ENCODE data around the gene CYBA.

CYBA gene

DNA sequence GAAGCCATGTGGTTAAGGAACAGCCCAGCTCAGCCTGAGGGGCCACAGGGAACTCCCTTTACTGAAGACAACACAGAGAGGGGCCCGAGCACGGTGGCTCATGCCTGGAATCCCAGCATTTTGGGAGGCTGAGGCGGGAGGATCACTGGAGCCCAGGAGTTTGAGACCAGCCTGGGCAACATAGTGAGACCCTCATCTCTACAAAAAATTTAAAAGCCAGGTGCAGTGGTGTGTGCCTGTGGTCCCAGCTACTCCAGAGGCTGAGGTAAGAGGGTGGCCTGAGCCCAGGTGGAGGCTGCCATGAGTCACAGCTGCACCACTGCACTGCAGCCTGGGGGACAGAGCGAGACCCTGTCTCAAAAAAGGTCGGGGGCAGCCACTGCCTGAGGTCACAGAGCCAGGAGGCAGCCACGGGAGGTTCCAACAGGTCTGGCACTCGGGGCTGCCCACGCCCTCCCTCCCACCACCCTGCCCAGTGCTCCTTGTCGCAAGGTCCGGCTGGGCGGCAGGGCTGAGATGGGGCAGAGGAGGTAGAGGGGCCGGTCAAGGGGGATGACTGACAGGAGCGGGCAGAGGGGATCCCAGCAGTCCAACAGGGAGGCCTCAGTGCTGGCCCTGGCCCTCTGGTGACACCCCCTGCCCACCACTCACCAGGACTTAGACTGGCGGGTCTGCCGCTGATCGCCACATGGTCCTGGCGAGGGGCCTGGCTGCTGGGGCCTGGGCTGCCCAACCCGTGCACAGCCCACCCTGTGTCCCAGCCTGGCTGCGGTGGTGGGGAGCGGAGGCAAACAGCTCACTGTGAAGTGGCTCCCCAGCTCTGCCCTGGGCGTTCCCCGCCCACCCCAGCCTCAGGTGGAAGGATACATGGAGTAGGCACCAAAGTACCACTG lies 3.4 kb downstream of the CYBA start:
- no peak for FAIRE-seq
- no peak for DNase-seq (ENCODE audit: low spot score)

DNA sequence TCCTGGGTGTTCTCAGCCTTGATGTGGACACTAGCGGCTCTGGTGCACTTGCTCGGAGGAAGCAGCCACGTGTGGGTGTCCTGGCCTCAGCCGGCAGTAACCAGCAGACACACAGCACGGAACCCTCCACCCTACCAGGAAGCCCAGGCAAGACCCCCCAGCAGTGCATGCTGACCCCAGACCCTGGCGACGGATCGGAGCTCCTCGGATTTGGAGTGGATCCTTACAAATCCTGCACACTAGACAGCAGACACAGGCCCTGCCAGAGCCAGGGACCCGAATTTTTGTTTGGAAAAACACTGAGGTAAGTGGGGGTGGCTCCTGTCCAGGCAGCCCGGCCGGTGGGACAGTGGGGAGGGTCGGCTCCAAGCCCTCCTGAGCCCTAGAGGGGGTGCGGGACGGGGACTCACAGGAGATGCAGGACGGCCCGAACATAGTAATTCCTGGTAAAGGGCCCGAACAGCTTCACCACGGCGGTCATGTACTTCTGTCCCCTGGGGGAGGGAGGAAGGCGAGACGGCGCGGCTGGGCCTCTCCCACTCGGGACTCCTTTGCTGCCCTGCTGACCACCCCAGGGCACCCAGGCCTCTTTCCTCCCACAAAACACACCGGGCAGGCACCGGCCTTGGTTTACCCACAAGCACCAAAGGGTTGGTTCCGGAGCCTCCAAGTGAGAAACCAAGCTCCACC lies 4.4 kb downstream of the CYBA start:
- FAIRE-seq (no peak), DNase-seq (ENCODE audit: low spot score) (no peak)

DNA sequence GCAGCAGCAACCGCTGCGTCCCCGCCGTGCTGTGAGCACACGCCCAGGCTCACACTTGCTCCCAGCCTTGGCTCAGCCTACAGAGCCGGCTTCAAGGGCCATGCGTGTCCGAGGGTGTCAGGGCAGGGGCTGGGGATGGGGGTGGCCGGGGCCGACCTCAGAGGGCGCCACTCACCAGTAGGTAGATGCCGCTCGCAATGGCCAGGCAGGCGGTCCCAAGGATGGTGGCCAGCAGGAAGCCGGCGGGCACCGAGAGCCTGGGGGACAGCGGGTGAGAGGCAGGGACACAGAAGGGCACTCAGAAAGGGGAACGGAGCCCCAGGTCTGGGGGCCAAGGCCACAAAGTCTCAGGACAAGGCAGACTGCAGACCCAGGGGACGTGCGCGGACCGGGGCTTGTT lies 4.9 kb downstream of the CYBA start:
- DNase-seq (ENCODE audit: low spot score) = no peak
- no peak for FAIRE-seq

DNA sequence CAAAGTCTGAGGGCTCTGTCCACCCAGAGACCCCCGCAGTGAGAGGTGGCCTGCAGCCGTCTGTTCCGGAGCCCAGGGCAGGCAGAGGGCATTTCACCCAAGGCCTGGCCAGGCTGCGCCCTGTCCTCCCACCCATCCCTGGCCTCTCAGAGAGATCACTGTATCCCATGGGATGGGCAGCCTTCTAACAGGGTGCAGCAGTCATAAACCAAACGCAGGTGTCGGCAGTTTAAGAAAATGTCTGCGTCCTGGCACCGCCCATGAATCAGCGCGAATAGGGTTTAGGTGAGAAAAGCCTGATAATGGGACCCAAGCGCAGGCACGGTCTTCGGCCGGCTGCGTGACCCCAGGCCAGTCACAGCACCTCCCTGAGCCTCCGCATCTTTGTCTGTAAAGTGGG lies 5.4 kb downstream of the CYBA start:
- FAIRE-seq (no peak), DNase-seq (ENCODE audit: low spot score) (no peak)

DNA sequence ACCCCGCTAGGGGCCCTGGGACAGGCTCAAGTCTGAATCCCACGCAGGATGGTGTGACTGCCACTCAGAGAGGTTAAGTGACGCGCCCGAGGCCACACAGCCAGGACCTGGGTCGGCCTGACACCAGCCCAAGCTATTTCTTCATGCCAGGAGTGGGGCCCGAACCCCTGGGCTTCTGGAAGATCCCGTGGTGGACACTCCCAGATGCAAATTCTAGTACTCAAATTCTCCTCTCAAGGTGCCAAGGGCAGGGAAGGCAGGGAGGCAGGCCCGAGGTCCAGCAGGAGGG lies 7.3 kb downstream of the CYBA start:
- FAIRE-seq (no peak), DNase-seq (ENCODE audit: low spot score) (no peak)

DNA sequence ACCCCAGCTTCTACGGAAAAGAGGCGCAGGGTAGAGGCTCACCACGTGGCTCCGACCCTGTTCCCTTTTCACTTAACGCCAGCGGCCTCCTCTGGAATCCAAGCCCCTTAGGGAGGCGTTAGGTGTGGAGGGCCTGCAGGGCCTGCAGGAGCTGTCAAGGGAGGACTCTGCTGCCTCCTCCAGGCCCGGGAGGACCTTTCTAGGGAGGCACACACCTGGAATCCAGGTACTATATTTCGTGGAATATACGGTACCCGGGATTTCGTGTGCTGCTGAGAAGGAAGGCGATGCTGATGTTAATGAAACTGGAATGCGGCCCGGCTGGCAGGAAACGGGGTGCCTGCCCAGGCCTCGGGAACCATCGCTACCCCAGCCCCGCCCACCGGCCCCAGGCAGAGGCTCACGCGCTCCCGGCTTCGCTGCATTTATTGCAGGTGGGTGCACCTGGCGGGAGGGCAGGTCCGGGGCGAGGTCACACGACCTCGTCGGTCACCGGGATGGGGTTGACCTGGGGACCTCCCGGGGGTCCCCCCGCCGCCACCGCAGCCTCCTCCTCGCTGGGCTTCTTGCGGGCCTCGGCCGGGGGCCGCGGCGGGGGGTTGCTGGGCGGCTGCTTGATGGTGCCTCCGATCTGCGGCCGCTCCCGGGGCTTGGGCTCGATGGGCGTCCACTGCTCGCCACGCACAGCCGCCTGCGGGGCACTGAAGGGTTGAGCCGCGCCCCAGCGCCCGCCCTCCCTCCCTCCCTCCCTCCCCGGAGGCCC lies 7.8 kb downstream of the CYBA start:
- no peak for FAIRE-seq
- no peak for DNase-seq (ENCODE audit: low spot score)

DNA sequence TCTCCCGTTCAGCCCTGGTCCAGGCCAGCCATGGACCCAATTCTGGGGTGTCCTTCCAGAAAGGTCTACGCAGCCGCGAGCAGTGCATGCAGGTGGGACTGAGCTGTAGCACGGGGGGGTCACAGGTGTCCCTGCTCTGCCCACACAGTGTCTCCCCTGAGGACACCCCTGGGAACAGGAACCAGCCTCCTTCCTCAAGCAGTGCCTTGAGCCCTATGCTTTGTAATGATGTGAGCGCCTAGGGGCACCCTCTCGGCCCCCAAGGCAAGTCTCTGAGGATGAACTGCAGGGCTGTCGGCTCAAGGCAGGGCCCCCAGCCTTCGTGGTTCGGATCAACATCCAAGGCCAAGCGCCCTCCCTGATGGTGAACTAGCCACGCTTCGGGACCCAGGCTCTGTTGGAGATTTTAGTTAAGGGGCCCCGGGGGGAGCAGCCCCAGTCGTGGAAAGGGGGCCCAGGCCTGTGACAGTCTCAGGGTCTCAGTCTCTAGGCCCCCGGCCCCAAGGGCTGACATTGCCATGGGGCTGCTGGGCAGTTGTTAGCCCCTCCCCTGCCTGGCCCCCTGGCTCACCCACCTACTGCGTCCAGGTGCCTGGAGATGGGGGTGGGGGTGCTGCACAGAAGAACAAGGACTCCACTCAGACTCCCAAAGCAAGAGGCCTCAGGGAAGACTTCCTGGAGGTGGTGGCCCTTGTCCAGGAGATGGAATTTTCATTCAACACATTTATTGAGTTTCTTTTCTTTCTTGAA lies 10.2 kb downstream of the CYBA start:
- FAIRE-seq (no peak), DNase-seq (ENCODE audit: low spot score) (no peak)

DNA sequence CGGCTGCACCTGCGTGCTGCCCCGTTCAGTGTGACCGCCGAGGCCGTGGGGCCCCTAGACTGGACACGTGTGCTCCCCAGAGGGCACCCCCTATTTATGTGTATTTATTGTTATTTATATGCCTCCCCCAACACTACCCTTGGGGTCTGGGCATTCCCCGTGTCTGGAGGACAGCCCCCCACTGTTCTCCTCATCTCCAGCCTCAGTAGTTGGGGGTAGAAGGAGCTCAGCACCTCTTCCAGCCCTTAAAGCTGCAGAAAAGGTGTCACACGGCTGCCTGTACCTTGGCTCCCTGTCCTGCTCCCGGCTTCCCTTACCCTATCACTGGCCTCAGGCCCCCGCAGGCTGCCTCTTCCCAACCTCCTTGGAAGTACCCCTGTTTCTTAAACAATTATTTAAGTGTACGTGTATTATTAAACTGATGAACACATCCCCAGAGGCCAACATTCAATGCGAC lies 10.8 kb downstream of the CYBA start:
- FAIRE-seq (no peak), DNase-seq (ENCODE audit: low spot score) (no peak)

DNA sequence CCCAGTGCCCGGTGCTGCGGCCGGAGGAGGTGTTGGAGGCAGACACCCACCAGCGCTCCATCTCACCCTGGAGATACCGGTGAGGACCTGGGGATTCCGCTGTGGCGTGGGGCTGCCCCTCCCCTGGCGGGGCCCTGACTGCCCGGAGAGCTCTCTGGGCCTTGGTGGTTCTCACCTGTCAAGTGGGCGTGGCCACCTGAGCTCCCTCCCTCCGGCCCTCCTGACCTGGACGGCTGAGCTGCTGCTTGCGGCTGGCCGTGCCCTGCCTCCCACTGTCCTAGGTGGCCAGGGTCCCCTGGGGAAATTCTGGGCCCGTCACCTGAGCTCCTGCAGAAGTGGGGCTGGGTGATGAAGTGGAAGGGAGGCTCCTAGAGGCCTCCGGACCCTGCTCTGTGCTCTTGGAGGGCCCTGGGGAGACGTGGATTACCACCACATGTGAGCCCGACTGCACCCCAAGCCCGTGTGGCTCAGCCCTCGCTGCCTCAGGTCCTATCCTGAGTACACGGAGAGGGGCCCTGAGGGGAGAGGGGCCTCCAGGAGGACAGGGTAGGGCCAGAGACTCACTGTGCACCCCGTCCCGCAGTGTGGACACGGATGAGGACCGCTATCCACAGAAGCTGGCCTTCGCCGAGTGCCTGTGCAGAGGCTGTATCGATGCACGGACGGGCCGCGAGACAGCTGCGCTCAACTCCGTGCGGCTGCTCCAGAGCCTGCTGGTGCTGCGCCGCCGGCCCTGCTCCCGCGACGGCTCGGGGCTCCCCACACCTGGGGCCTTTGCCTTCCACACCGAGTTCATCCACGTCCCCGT lies 11.4 kb downstream of the CYBA start:
- DNase-seq (ENCODE audit: low spot score) = no peak

DNA sequence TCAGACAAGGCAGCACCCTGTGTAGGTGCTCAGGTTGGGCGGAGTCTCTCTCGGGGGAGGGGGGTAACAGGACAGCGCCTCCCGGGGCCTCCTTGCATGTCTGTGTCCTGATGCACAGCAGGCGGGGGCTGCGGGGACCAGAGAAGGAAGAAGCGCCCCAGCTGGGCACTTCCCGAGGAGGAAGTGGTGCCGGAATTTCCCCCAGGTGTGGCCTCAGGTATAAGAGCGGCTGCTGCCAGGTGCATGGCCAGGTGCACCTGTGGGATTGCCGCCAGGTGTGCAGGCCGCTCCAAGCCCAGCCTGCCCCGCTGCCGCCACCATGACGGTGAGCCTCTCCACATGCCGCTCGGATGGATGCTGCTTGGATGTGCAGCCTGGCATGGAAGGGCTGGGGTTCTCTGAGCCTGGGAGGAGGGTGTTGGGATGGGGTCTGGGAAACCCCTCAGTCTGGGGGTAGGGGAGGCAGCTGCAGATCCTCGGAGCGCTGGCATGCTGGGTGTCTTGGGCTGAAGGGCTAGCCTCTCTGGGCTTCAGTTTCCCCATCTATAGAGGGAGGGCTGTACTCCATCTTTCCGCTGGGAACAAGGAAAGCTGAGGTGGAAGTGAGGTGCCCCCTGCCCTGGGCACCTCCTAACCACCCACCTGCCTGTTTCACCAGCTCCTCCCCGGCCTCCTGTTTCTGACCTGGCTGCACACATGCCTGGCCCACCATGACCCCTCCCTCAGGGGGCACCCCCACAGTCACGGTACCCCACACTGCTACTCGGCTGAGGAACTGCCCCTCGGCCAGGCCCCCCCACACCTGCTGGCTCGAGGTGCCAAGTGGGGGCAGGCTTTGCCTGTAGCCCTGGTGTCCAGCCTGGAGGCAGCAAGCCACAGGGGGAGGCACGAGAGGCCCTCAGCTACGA lies 12.3 kb downstream of the CYBA start, which contains the start of gene IL17C:
IL17C (plus strand) TSS at position 250 of the 908 bp plus-strand sequence; CDS start at position 320, 70 bp downstream.
- no peak for DNase-seq (ENCODE audit: low spot score)
- no peak for FAIRE-seq

More for the DNA sequence above, 11.4 kb downstream of the CYBA start:
- FAIRE-seq = no peak

DNA sequence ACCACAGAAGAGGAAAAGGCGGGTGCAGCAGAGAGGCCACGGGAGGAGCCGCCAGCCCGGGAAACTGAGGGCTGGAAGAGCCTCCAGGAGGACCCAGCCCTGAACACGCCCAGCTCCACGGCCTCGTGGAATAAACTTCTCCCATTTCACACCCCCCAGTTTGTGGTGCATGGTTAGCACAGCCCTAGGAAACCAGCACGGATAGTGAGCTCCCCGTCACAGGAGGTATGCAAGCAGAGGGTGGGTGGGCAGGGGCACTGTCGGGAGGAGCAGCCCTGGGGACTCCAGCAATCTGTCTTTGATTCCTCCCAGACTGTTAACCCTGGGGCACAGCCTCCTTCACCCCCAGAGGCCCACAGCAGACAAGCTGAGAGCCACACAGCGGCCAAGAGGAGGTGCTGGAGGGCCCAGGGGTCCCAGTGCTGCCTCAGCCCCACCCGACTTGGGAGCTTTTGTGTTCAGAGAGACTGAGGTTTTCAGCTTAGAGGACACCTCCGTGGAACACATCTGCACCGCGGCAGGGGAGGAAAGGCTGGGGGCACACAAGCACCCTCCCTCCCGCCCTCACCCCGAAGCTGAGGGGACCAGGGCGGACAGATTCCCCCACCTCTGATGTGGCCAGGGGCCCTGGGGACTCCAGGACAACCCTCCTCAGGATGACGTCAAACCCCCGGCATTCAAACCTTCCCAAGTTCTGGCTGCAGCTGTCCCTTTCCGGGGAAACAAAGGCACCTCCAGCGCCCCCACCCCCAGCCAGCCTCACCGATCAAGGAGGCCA lies 14.2 kb downstream of the CYBA start:
- FAIRE-seq (no peak), DNase-seq (ENCODE audit: low spot score) (no peak)

DNA sequence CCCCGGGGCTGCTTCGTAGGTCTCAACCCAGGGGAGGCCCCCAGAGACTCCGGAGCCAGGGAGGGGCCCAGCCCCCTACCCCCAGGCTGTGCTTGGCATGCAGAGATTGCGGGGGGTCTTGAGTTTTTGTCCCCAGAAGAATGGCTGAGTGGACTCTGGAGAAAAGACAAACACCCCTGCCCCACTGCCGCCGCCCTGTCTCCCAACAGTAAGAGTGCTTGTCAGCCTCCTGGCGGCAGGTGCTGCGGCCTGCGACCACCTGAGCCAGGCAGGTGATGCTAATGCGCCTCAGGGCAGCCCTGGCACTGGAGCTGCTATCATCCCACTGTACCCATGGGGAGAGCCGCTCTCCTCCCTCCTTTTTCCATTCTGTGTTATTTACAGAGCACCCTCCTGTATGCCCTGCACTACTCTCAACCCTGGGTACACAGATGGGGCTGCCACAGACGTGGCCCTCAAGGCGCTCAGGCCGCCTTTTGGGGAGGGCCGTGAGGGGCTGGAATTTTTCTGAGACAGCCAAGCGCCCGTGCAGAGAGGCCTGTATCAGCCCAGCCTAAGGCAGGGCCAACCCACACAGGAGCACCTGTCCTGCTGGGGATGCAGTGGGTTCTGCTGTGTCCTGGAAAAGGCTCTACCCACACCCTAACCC lies 15.1 kb downstream of the CYBA start:
- FAIRE-seq (no peak), DNase-seq (ENCODE audit: low spot score) (no peak)

DNA sequence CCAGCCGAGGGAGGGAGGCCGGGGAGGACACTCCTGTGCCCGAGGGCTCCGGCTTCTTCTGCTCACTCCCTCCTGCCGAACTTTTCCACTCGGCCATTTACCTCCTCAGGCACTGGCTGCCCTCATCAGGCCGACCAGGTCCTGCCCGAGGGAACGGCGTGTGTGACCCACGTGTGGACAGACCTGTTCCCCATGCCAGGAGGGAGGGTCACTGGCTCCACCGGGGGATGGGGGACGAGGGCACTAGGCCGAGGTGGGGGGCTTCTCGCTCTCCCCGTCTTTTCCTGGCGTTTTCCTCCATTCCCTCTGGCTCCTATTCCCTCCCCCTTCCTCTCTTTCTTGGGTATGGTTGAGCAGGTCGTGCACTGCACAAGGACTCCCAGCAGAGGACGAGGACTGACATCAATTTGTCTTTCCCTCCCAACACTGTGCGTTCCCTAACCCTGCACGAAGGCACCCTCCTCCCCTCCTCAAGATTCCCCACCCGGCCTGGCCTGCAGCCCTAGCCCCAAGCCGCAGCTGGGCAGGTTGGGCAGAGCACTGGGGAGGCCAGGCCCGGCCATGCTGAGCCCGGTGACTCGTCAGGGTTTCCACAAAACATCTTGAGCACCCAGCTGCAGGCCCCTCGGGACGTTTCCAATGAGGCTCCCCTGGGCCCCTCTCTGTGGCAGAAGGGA lies 15.7 kb downstream of the CYBA start:
- DNase-seq (ENCODE audit: low spot score) (no peak), FAIRE-seq (no peak)

DNA sequence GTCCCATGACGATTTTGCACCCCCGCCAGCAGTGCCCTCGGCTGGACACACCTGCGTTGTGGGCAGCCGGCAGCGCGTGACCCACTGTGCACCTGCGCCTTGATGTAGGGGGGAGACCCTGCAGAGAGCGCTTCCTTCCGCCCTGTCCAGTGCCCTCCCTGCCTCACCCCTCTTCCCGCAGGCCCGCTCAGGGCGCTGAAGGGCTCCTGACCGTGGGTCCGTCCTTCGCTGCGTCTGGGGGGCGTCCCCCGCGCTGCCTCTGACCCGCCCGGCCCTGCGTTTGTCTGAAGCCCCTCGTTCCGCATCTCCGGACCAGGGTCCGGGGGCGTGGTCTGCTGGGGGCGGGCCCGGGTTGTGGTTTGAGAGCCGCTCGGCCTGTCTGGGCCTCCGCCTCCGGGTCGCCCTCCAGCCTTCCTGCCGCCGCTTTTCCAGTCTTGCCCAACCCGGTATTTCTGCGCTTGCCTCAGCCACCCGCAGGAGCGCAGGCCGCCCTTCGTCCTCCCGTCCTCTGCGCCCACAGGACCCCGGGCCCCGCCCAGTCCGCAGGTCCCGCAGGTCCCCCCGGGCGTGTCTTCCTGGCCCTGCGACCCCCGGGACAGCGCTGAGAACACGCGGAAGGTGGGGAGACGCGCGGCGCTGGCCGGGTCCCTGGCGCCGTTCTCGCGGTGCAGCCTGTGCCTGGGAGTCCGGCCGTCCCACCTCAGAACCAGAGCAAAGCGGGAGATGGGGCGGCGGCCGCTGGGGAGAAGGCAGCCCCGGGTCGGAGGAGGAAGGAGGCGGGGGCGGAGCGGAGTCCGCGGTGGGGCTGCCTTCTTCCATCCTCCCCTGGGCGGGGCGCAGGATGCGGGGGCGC lies 16.5 kb downstream of the CYBA start:
- FAIRE-seq (no peak), DNase-seq (ENCODE audit: low spot score) (no peak)

DNA sequence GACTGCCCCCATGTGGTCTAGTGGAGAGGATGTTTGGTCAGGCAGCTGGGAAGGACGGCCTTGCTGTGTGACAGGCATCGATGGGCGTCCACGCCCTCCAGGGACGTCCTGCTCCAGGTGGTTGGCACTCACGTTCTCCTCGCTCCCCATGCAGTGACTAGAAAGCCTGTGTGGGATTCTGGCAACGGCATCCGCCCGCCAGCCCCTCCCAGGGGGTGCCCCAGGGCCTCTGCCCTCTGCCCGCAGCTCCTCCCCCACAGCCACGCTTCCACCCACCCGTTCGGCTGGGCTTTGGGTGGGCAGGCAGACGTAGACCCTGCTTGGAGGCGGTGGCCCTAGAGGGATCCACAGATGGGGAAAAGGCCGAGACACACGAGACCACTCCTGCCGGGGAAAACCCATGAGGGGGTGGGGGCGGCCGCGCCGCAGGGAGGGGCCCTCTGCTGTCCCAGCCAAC lies 17.1 kb downstream of the CYBA start:
- DNase-seq (ENCODE audit: low spot score) (peak; percentile 25), FAIRE-seq (no peak)

DNA sequence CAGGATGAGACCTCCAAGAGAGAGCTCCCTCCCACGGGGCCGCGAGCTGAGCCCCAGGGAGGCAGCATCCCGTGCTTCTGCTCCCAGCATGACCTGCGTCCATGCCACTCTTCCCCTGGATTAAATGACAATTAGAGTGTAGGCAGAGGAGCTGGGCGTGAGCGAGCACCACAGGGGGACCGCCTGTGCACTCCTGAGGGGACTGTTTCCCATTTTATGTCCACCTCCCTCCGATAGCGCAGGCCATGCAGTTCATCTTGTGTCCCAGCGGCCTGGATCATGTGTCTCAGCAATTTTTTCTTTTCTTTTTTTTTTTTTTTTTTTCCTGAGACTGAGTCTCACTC lies 18.3 kb downstream of the CYBA start:
- FAIRE-seq (no peak), DNase-seq (ENCODE audit: low spot score) (no peak)
